SU-DHL-6 (cell line): ENCODE data around the gene CAPN15.

Source experiments
- EZH2phosphoT487 ChIP-seq: fragments of 200-600 bp; sonication (generic), shearing (Covaris generic); conservative IDR thresholded peaks from 2 replicates; pipeline ENCODE4 v1.6.1; 2018; ENCODE audit warnings: mild to moderate bottlenecking, antibody characterized with exemption, low read length, moderate library complexity, mixed read lengths
- TF ChIP-seq, protein P1 (sequence below): fragments of 200-600 bp; sonication (generic); IDR thresholded peaks from one replicate; pipeline ENCODE4 v1.5.1; 2017; ENCODE audit warnings: antibody characterized with exemption, mild to moderate bottlenecking, low read length, moderate library complexity; ENCODE audit not compliant: insufficient read depth, poor library complexity, severe bottlenecking

DNA sequence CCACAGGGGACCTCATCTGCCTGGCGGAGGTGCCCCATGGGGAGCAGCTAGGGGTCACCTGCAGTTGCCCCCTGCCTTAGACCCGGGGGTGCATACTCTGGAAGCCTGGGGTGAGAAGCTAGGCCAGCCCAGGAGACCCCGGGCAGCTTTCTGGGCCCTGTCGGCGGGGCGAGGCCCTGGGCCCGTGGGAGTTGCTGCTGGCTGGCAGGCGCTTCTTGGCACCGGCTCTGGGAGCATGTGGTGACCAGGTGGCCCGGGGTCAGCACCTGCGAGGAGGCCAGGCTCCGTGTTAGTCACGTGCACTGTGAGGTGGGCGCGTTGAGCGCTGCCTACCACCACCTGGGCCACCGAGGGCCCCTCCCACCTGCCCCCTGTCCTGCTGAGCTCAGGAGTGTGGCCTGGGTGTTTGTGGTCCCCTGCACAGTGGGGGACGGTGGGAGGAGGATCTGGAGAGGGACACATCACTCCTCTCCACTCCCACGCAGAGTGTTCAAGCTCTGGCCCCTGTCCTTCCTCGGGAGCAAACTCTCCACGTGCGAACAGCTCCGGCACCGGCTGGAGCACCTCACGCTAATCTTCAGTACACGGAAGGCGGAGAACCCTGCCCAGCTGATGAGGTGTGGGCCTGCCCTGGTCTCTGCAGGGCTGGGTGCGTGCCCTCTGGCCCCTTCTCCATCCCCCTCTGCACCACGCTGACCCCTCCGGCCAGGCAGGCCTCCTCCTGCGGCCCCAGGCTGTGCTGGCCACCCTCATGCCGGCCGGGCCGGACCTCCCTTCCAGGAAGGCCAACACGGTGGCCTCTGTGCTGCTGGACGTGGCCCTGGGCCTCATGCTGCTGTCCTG, 48.1 kb downstream of the CAPN15 start:
- TF ChIP-seq, protein P1, sequence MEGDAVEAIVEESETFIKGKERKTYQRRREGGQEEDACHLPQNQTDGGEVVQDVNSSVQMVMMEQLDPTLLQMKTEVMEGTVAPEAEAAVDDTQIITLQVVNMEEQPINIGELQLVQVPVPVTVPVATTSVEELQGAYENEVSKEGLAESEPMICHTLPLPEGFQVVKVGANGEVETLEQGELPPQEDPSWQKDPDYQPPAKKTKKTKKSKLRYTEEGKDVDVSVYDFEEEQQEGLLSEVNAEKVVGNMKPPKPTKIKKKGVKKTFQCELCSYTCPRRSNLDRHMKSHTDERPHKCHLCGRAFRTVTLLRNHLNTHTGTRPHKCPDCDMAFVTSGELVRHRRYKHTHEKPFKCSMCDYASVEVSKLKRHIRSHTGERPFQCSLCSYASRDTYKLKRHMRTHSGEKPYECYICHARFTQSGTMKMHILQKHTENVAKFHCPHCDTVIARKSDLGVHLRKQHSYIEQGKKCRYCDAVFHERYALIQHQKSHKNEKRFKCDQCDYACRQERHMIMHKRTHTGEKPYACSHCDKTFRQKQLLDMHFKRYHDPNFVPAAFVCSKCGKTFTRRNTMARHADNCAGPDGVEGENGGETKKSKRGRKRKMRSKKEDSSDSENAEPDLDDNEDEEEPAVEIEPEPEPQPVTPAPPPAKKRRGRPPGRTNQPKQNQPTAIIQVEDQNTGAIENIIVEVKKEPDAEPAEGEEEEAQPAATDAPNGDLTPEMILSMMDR = no peak
- no peak for TF ChIP-seq EZH2phosphoT487
